HL-60/S4 treated with retinoic acid at 250 ng/mL for 4 days and 3 days (cell line): Measurements from ENCODE around the gene APOBEC3B.
"Not testable (repeated sequence)": the region's sequence is repeated elsewhere in the genome, so short reads cannot be mapped to it uniquely, and the experiment has no call there.

Source experiments
- in situ Hi-C: fragments of 300-500 bp; cut with MboI; formaldehyde crosslinking; loops from 2 replicates; pipeline ENCODE4 v1.7.0; 2022; ENCODE audit warnings: low sequenced_read_pairs

APOBEC3B gene

DNA sequence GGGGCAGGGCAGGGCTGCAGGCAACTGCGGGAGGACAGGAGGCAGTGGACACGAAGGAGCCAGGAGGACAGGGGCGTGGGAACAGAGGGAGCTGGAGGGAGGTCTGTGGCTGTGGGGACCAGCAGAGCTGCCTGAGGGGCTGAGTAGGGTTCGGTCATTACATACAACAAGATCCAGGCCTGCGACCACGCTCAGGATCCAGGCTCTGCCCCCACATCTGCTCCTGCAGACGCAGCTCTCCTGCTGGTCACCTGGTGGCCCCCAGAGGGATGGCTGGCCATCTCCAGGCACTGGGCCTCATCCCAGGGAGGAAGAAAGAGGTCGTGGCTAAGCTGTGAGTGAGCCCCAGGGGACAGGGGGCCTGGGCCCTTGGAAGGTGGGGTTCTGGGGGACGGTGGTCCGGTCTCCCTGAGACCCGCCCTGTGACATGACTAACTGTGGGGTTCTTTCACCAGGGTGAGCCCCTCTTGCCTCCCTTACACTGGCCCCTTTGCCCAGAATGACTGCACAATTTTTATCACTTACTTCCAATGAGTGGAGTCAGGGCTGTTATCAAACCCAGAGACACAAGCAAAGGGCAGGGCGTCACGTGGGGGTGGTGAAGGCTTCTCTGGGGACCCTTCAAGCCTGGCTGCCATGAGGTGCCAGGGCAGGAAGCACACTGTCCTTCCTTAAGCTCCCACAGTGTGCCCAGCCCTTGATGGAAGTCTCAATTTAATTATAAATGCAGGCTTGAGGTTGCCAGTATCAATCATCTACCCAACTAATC is 31.4 kb upstream of the APOBEC3B start:
- in situ Hi-C loops, result no loop called here

DNA sequence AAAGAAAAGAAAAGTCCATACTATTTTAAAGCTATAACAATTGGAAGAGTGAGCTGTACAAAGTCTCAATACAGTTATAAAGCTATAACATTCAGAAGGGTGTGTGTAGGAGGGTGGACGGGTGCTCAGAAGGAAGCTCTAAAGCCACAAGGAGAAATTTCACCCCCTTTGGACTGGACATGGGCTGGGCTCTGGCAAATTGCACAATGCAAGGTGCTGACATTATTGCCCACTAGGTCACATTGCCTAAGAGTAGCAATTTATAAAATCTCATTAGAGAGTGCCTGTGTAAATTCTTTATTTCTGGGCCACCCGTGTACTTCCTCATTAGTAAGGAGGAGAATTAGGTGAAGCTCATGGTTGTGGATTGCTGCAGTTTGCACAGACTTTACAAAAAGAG is 30.4 kb upstream of the APOBEC3B start:
- in situ Hi-C loops, result no loop called here

DNA sequence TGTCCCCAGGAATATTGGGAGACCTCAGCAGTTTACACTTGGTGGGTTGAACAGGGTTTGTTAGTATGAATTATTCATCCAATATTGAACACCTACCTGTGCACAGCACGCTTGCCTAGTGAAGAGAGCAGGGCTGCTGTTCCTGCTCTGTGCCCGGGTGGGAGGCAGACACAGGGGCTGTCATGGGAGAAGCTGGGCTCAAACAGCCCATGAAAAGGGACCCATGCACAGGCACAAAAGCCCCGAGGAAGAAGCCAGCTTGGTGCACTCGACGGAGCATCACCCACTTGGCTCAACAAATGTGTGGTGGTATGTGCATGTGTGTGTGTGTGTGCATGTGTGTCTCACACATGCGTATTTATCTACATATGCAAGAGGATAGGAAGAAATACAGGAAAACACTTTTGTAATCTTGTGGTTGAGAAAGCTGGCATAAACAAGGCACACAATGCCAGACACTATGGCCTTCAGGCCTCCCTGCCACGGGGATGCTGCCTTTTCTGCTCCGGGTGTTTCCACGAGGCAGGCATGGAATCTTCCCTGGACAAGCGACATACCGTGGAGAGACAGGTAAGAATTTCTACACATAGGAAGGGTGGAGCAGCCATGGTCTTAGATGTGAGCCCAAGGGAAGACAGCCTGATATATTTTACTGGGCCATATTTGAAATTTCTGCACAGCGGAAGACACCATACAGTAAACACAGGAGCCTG is 29.7 kb upstream of the APOBEC3B start:
- in situ Hi-C loops, result no loop called here

- in situ Hi-C loops, result no loop called here
Observed at GRCh38 chr22:38953091-38953490, 29.1 kb upstream of the APOBEC3B start.

- in situ Hi-C loops, result no loop called here
Observed at GRCh38 chr22:38953577-38954413, 28.4 kb upstream of the APOBEC3B start.

- in situ Hi-C loops, result no loop called here
Observed at GRCh38 chr22:38954414-38955043, 27.6 kb upstream of the APOBEC3B start.

DNA sequence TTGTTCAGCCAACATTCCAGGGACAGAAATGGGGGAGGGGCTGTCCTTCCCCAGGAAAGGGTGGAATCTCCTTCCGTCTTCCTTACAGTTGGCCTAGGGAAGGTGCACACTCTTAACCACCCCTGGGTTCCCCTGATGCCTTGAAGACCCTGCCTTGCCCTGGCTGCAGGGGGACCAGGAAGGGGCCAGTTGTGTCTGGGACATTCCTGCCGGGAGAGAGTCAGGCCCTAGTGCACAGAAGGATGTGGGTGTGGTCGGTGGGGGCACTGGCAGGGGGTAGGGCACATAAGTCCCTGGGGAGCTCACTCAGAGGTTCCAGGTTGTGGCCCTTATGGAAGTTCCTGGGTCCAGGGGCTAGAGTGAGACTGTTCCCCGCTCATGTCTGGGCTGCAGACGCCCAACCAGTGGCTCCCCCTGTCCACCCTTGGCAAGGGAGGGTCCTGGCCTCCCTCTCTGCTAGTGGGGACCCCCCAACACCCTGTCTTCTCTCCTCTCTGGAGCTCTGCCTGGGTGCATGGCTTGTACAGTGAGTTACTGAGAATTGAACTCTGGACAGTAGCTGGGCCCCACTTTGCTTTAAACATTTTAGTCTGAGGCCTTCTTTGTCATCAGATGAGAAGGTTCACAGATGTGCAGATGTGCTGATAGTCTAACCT is 26.8 kb upstream of the APOBEC3B start:
- in situ Hi-C loops, result no loop called here

DNA sequence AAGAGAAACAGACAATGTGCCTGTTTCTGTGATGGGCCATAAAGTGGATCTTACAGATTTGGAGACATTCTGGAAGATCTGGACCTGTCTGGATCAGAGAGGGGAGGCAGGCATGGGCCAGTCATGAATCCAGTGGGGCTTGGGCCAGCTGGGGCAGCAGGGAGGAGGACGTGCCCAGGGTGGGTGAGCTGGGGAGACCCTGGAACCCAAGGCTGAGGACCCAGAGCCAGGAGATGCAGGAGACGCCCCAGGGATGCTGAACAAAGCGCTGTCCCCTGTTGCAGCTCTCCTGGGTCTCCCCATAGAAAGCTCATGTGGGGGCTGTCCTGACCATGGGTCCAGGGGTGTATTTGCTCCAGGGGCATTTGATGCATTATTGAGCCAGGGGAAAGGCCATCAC is 26.2 kb upstream of the APOBEC3B start:
- in situ Hi-C loops, result no loop called here

- in situ Hi-C loops, result no loop called here
Observed at GRCh38 chr22:38956551-38956950, 25.6 kb upstream of the APOBEC3B start.

DNA sequence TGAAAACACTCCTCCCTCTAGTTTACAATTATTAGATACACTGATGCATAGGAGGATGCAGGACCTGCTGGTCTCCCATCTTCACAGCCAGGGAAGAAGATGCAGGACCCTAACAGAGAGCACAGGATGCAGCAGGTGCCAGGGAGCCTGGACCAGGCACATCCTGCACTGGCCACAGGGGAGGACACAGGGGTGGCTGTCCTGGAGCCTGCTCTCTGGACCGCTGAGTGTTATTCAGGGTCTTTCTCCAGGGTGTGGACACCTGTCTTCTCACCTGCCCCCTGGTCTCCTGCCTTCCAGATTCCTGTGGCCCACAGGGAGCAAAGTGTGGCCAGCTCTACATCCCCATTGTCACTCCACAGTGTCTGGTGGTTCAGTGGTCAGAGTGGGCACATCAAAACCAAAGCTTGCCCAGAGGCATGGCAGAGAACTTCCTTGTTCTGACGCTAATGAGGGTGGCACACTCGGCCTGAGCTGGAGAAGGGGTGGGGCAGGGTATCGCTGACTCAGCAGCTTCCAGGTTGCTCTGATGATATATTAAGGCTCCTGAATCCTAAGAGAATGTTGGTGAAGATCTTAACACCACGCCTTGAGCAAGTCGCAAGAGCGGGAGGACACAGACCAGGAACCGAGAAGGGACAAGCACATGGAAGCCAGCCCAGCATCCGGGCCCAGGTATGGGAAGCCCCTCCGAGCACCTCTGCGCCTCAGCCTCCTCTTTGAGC is 24.9 kb upstream of the APOBEC3B start, which contains the start of gene APOBEC3A:
Gene APOBEC3A, plus strand, starts transcription at position 564 of the 725 bp plus-strand sequence. Its CDS starts 83 bp downstream, at position 647.
- in situ Hi-C loops, result no loop called here

DNA sequence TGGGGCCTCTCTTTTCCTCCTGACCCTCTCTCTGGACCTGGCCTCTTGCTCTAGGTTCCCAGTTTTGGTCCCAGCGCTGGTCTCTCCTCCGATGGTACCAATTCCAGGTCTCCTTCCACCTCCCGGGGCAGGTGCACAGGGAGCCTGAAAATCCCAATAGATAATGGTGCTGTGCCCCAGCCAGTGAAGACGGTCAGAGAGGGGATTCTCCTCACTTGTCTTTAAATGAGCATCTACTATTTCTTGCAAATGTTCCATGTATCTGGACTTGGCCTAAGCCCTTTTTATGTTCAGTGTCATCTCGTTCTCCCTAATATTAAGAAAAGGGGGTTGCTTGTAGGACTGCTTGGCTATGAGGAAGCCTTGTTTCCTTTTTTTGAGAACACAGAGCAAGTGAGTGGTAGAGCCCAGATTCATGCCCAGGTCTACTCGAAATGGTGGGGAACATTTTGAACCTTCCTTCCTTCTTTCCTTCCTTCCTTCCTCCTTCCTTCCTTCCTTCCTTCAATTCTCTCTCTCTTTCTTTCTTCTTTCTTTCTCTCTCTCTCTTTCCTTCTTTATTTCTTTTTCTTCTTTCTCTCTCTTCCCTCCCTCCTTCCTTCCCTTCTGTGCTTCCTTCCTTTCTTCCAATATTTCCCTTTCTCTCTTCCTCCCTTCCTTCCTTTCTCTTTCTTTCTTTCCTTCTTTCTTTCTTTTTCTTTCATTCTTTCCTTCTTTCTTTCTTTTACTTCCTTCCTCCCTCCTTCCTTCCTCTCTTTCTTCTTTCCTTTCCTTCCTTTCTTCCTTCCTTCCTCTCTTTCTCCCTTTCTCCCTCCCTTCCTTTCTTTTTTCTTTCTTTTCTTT is 24.1 kb upstream of the APOBEC3B start:
- in situ Hi-C loops, result no loop called here

- in situ Hi-C loops, result not testable (repeated sequence)
Observed at GRCh38 chr22:38958651-38958943, 23.6 kb upstream of the APOBEC3B start.

DNA sequence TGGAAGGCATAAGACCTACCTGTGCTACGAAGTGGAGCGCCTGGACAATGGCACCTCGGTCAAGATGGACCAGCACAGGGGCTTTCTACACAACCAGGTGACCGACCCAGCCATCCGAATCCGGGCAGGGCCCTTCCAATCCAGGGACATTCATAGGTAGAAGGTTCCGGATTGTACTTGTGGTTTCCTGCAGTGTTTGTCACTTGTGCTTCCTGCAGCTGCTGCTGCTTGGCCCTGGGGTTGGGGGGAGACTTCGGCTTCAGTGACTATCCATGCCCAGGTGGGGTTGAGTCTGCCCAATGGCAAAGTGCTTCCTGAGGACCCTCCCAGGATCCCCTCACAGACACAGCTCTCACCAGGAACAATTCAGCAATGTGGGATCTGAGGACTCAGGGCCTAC is 22.6 kb upstream of the APOBEC3B start:
- in situ Hi-C loops, result no loop called here

DNA sequence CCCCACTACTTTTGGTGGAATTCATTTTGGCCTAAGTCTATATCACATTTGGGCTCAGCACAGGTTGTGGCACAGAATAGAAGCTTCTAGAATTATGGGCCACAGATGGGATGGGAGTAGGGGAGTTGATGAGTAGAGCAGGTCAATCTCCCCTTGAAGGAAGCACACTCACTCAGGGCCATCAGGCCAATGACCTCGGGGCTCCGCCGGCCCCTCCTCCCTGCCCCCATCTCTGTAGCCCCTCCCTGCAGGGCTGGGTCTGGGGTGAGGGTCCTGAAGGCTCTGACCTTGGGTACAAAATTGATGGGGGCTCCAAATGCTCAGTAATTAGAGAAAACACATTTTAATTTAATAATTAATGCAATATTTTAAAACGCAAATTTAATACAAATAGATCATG is 21.5 kb upstream of the APOBEC3B start:
- in situ Hi-C loops, result not testable (repeated sequence)

DNA sequence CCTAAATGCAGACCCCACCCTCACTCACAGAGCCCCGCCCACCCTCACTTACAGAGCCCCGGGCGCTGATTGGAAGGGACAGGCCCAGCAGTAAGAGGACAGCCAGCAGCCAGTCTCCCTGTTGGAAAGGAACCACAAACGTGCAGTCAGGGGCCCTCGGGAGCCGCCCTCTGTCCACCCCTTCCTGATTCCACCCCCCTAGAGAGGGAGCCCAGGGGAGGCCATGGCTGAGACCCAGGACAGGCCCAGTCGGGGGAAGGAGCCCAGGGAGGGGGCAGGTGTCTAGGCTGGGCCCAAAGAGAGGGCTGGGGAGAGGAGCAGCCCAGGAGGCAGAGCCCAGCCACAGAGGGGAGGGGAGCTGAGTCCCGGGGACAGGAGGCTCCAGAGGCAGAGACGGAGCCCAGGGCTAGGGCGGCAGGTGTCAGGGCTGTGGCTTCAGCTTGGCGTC is 18.8 kb upstream of the APOBEC3B start:
- in situ Hi-C loops, result not testable (repeated sequence)

DNA sequence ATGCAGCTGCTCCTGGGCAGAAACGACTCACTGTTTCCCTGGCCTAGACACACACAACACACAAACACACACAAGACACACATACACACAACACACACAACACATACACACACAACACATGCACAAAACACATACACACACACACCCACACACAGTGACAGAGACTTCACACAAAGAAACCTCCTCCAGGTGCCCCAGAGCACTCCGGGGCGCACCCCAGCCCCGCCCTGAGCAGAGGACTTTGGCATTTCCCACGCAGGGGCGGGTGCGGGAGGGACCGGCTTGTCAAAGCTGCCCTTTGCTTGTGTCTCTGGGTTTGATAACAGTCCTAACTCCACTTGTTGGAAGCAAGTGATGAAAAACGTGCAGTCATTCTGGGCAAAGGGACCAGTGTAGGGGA is 18.3 kb upstream of the APOBEC3B start:
- in situ Hi-C loops, result no loop called here

GRCh38 chr22:38964306-38964705 is 17.8 kb upstream of the APOBEC3B start:
- in situ Hi-C loops, result no loop called here

DNA sequence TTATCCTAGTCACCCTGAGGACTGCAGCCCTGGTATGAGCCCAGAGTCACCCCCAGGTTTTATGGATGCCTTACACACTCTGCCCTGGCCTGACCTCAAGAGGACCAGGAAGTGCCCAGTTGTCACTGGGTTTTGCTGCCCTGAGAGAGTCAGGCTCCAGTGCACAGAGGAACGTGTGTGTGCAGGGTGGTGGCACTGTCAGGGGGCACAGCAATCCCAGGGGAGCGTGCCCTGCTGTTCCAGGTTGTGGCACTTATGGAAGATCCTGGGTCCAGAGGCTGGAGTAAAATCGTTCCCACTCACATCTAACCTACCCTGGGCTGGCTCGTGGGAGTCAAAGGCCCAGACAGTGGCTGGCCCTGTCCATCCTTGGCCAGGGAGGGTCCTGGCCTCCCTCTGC is 17.2 kb upstream of the APOBEC3B start:
- in situ Hi-C loops, result no loop called here
